T-helper 2 cell (primary cell): ENCODE data around the gene TMEM190.
A peak's percentile ranks its signal among the peaks of the same experiment; 100 is the strongest.
"Not testable (repeated sequence)": the region's sequence is repeated elsewhere in the genome, so short reads cannot be mapped to it uniquely, and the experiment has no call there.

Experiments used
- DNase-seq, 5 experiments: peaks; one replicate each; pipeline versions ENCODE4 v3.0.0 to v3.0.0-alpha.2; 2012 to 2022
- total RNA-seq, 2 donors: gene quantifications; one replicate each; lab custom pipeline; 2026; lab: John Stamatoyannopoulos, UW

TMEM190 gene
- total RNA-seq, result 0 reads per million in 2 donors

GRCh38 chr19:55376241-55376933 lies at the start of gene TMEM190:
Gene TMEM190 (plus strand): TSS chr19:55376826. CDS start chr19:55376854, 28 bp downstream.
- DNase-seq, result no peak

GRCh38 chr19:55328774-55329318 lies 47.8 kb upstream of the TMEM190 start:
- DNase-seq, result peak in 1 of 5 experiments; percentile 38

- DNase-seq, result not testable (repeated sequence)
These were observed 46.8 kb upstream of the TMEM190 start for GRCh38 chr19:55329791-55330190.

GRCh38 chr19:55333870-55334269 lies 42.8 kb upstream of the TMEM190 start:
- no peak for DNase-seq

- no peak for DNase-seq
These were observed 40.5 kb upstream of the TMEM190 start for GRCh38 chr19:55336101-55336500.

- peak; percentile 100 for DNase-seq
These were observed 37.3 kb upstream of the TMEM190 start, which contains the start of gene KMT5C for GRCh38 chr19:55339105-55339888. Gene KMT5C (plus strand): TSS chr19:55339876. CDS start chr19:55341937, 2,061 bp downstream.

- DNase-seq, result peak in 2 of 5 experiments; percentile 16 to 30
These were observed 36.5 kb upstream of the TMEM190 start for GRCh38 chr19:55339889-55340783.

GRCh38 chr19:55340784-55341147 lies 35.9 kb upstream of the TMEM190 start:
- DNase-seq, result peak in 1 of 5 experiments; percentile 36

- DNase-seq, result peak in 4 of 5 experiments; percentile 17 to 68 (median 46)
These were observed 35.4 kb upstream of the TMEM190 start for GRCh38 chr19:55341171-55341588.

- no peak for DNase-seq
These were observed 34.8 kb upstream of the TMEM190 start for GRCh38 chr19:55341595-55342531.

GRCh38 chr19:55344444-55344843 lies 32.2 kb upstream of the TMEM190 start:
- DNase-seq, result no peak

GRCh38 chr19:55345101-55345817 lies 31.4 kb upstream of the TMEM190 start:
- no peak for DNase-seq

- DNase-seq, result no peak
These were observed 30.6 kb upstream of the TMEM190 start for GRCh38 chr19:55345818-55346724.

GRCh38 chr19:55346725-55347441 lies 29.7 kb upstream of the TMEM190 start:
- DNase-seq, result no peak

- no peak for DNase-seq
These were observed 29.1 kb upstream of the TMEM190 start for GRCh38 chr19:55347442-55348009.

- DNase-seq, result no peak
These were observed 28.1 kb upstream of the TMEM190 start for GRCh38 chr19:55348317-55349034.

GRCh38 chr19:55350620-55351315 lies 25.9 kb upstream of the TMEM190 start:
- DNase-seq, result no peak
